Esophagus muscularis mucosa (tissue), 4 donors: ENCODE data around the gene SHISAL2A. TPM values are rescaled to one million over a fixed set of nuclear protein-coding genes. Genes with fewer than 3 reads are reported as not detected.
"Not testable (repeated sequence)": the region's sequence is repeated elsewhere in the genome, so short reads cannot be mapped to it uniquely, and the experiment has no call there.

Source experiments
- DNase-seq: peaks from one replicate; pipeline ENCODE4 v3.0.0-alpha.2; 2017; ENCODE audit errors: extremely low spot score
- H3K27ac ChIP-seq, 4 donors: fragments of 200-600 bp; sonication (generic); replicated peaks in 1 of 4; 1 replicate in 3 of 4; 2 replicates in 1 of 4; pipeline ENCODE4 v1.5.1; 2016 to 2019; ENCODE audit warnings: mild to moderate bottlenecking in 1 of 4
- H3K27me3 ChIP-seq, 4 donors: fragments of 200-600 bp; sonication (generic); one replicate each; pipeline versions ENCODE4 v1.5.1 to v1.6.0; 2016 to 2019
- H3K36me3 ChIP-seq, 4 donors: fragments of 200-600 bp; sonication (generic); one replicate each; pipeline ENCODE4 v1.5.1; 2016 to 2019
- H3K4me1 ChIP-seq, 4 donors: fragments of 200-600 bp; sonication (generic); one replicate each; pipeline ENCODE4 v1.5.1; 2016 to 2019
- H3K4me3 ChIP-seq, 4 donors: fragments of 200-600 bp; sonication (generic); 1 replicate in 2 of 4; 2 replicates in 2 of 4; pipeline ENCODE4 v1.5.1; 2016 to 2019; ENCODE audit warnings: mild to moderate bottlenecking in 4 of 4, moderate library complexity in 1 of 4
- H3K9me3 ChIP-seq, 4 donors: fragments of 200-600 bp; sonication (generic); 1 replicate in 3 of 4; 2 replicates in 1 of 4; pipeline ENCODE4 v1.5.1; 2016 to 2019
- CTCF ChIP-seq, 3 experiments: fragments of 200-600 bp in 2 of 3; fragments of 450-650 bp in 1 of 3; sonication (generic) in 2 of 3; IDR thresholded peaks; one replicate each; pipeline ENCODE4 v1.5.1; 2017 to 2019; ENCODE audit warnings: antibody characterized with exemption in 3 of 3, mild to moderate bottlenecking in 2 of 3, moderate library complexity in 1 of 3
- EP300 ChIP-seq: sonication (generic); formaldehyde crosslinking; IDR thresholded peaks from one replicate; pipeline ENCODE4 v1.6.1; 2017; ENCODE audit warnings: antibody characterized with exemption
- POLR2A ChIP-seq: fragments of 450-650 bp; IDR thresholded peaks from one replicate; pipeline ENCODE4 v1.6.1; 2017; ENCODE audit warnings: antibody characterized with exemption, moderate library complexity, mild to moderate bottlenecking, low read depth
- POLR2AphosphoS5 ChIP-seq, 2 donors: sonication (generic); formaldehyde crosslinking; IDR thresholded peaks; one replicate each; pipeline ENCODE4 v1.6.1; 2017; ENCODE audit warnings: antibody characterized with exemption in 2 of 2
- WGBS: methylation state at CpG from one replicate; pipeline ENCODE4 v1.1.5; 2018; 5-methylcytosine and 5-hydroxymethylcytosine counted together
- intact Hi-C: fragments of 100-400 bp; cut with DNase I; formaldehyde crosslinking; loops from one replicate; pipeline ENCODE4 v1.15.1; 2023
- total RNA-seq, 4 donors: library from RNA; depleted of rRNA; stranded (reverse); fragments of >200 nt; gene quantifications; one replicate each; pipeline versions ENCODE4 v1.1.0 to v1.2.1, GENCODE V29; 2016

SHISAL2A gene
- total RNA-seq, 4 donors from 2014 or later, result 0.17 to 0.57 TPM; not detected in 2

- intact Hi-C loops, result loop anchor here (10.0 kb wide), 1 partner anchor 88 kb away; the partner anchor contains the start of gene GPX7
- DNase-seq, result no peak
- H3K27ac ChIP-seq, result no peak overlapping the region
- no peaks in the 10 kb centered on the region for H3K27me3 ChIP-seq
- H3K36me3 ChIP-seq, result peaks cover 23 to 52% (median 37%) of the 10 kb centered on the region in 4 donors
- H3K9me3 ChIP-seq, result no peaks in the 10 kb centered on the region
- peaks cover 5 to 12% (median 10%) of the 10 kb centered on the region in 4 donors for H3K4me1 ChIP-seq
- 100% methylated on average over 4 of the region's 4 CpGs for WGBS
- TF ChIP-seq EP300 (no peak), POLR2AphosphoS5 (IDR thresholded peaks at IDR 0.05) (no peak), CTCF (IDR thresholded peaks at IDR 0.05) (no peak), POLR2A (no peak)
- H3K4me3 ChIP-seq, result no peak overlapping the region
These were observed 59.7 kb downstream of the SHISAL2A start for GRCh38 chr1:52692697-52693096.

- H3K4me3 ChIP-seq, H3K9me3 ChIP-seq, H3K27ac ChIP-seq, DNase-seq, H3K27me3 ChIP-seq: not testable (repeated sequence)
- 97% methylated on average over 10 of the region's 10 CpGs for WGBS
- H3K36me3 ChIP-seq, result peaks cover 18 to 46% (median 32%) of the 10 kb centered on the region in 4 donors
- H3K4me1 ChIP-seq, result peaks cover 5 to 15% (median 12%) of the 10 kb centered on the region in 4 donors
- intact Hi-C loops, result loop anchor here (10.0 kb wide), 1 partner anchor 89 kb away; the partner anchor contains the start of gene GPX7
These were observed 60.4 kb downstream of the SHISAL2A start for GRCh38 chr1:52693351-52693750.

GRCh38 chr1:52693843-52694242 lies 60.9 kb downstream of the SHISAL2A start:
- intact Hi-C loops, result loop anchor here (10.0 kb wide), 1 partner anchor 89 kb away; the partner anchor contains the start of gene GPX7
- Histone ChIP-seq H3K4me1 (peaks cover 5 to 20% (median 17%) of the 10 kb centered on the region in 4 donors), H3K9me3 (no peaks in the 10 kb centered on the region), H3K4me3 (no peak overlapping the region), H3K27ac (no peak overlapping the region), H3K27me3 (no peaks in the 10 kb centered on the region), H3K36me3 (peaks cover 18 to 41% (median 28%) of the 10 kb centered on the region in 4 donors)
- TF ChIP-seq POLR2A, result no peak
- TF ChIP-seq CTCF (IDR thresholded peaks at IDR 0.05), result no peak
- TF ChIP-seq EP300, result no peak
- no peak for TF ChIP-seq POLR2AphosphoS5 (IDR thresholded peaks at IDR 0.05)
- DNase-seq, result no peak
- 92% methylated on average over 1 of the region's 1 CpG for WGBS

GRCh38 chr1:52695627-52696026 lies 62.7 kb downstream of the SHISAL2A start:
- H3K27me3 ChIP-seq, result no peaks in the 10 kb centered on the region
- intact Hi-C loops, result loop anchor here (10.0 kb wide), 1 partner anchor 91 kb away; the partner anchor contains the start of gene GPX7
- H3K4me1 ChIP-seq, result peaks cover 5 to 22% (median 21%) of the 10 kb centered on the region in 4 donors
- WGBS, result 95% methylated on average over 7 of the region's 7 CpGs
- no peak for DNase-seq
- no peak overlapping the region for H3K4me3 ChIP-seq
- no peak overlapping the region for H3K27ac ChIP-seq
- TF ChIP-seq EP300 (no peak), POLR2A (no peak), POLR2AphosphoS5 (IDR thresholded peaks at IDR 0.05) (no peak), CTCF (IDR thresholded peaks at IDR 0.05) (no peak)
- no peaks in the 10 kb centered on the region for H3K9me3 ChIP-seq
- peaks cover 18 to 25% (median 21%) of the 10 kb centered on the region in 4 donors for H3K36me3 ChIP-seq

GRCh38 chr1:52697795-52698674 lies 65.1 kb downstream of the SHISAL2A start, which contains the start of gene COA7:
COA7 (minus strand) TSS chr1:52698347; CDS start chr1:52698326, 21 bp downstream.
- Histone ChIP-seq H3K4me3 (peak within 1 kb of the TSS; percentile 67 to 92 (median 75)), H3K4me1 (peaks cover 10 to 31% (median 27%) of the 10 kb centered on the region in 4 donors), H3K27me3 (no peaks in the 10 kb centered on the region), H3K27ac (peak within 1 kb of the TSS; percentile 82 to 90 (median 88)), H3K36me3 (peaks cover 0 to 2% (median 0%) of the 10 kb centered on the region in 4 donors), H3K9me3 (no peaks in the 10 kb centered on the region)
- intact Hi-C loops, result loop anchor here (10.0 kb wide), 1 partner anchor 93 kb away; the partner anchor contains the start of gene GPX7
- 3% methylated on average over 53 of the region's 68 CpGs for WGBS
- peak; percentile 95 for DNase-seq
- peak in 1 of 3 experiments; percentile 12 for TF ChIP-seq CTCF (IDR thresholded peaks at IDR 0.05)
- TF ChIP-seq EP300, result no peak
- TF ChIP-seq POLR2AphosphoS5 (IDR thresholded peaks at IDR 0.05), result peak; percentile 82 to 89
- TF ChIP-seq POLR2A, result peak; percentile 6
